ENCODE data around the gene MARCHF7.

- no peak for TF ChIP-seq CTCF (IDR thresholded peaks at IDR 0.05; ENCODE audit: insufficient read depth, low read depth, low read length)
- TF ChIP-seq EZH2 (IDR thresholded peaks at IDR 0.05; ENCODE audit: insufficient read depth, low read length), result no peak
Measured at GRCh38 chr2:159671047-159671446, 41.3 kb upstream of the MARCHF7 start.

Data from astrocyte (in vitro differentiated cells and primary cell).